ENCODE data around the gene MRPL38.

Gene MRPL38

DNA sequence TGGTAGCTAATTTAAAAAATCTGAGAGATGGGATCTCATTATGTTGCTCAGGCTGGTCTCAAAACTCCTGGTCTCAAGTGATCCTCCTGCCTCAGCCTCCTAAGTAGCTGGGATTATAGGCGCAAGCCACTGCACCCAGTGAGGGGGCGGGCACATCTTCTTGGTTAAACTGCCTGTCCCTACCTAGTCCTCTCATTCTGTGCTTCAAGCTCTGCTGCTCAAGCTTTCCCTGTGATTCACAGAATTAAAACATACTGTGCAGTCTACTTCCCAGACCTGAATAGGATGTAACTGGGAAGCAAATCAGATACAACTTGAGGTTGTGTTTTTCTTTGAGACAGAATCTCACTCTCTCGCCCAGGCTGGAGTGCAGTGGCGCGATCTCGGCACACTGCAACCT lies 2.3 kb downstream of the MRPL38 start:
- no peak overlapping the region for H3K4me3 ChIP-seq (ENCODE audit: low read depth, low read length)
- TF ChIP-seq, protein P1, sequence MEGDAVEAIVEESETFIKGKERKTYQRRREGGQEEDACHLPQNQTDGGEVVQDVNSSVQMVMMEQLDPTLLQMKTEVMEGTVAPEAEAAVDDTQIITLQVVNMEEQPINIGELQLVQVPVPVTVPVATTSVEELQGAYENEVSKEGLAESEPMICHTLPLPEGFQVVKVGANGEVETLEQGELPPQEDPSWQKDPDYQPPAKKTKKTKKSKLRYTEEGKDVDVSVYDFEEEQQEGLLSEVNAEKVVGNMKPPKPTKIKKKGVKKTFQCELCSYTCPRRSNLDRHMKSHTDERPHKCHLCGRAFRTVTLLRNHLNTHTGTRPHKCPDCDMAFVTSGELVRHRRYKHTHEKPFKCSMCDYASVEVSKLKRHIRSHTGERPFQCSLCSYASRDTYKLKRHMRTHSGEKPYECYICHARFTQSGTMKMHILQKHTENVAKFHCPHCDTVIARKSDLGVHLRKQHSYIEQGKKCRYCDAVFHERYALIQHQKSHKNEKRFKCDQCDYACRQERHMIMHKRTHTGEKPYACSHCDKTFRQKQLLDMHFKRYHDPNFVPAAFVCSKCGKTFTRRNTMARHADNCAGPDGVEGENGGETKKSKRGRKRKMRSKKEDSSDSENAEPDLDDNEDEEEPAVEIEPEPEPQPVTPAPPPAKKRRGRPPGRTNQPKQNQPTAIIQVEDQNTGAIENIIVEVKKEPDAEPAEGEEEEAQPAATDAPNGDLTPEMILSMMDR (IDR thresholded peaks at IDR 0.05; ENCODE audit: borderline replicate concordance, insufficient read depth, low read depth, low read length): no peak

DNA sequence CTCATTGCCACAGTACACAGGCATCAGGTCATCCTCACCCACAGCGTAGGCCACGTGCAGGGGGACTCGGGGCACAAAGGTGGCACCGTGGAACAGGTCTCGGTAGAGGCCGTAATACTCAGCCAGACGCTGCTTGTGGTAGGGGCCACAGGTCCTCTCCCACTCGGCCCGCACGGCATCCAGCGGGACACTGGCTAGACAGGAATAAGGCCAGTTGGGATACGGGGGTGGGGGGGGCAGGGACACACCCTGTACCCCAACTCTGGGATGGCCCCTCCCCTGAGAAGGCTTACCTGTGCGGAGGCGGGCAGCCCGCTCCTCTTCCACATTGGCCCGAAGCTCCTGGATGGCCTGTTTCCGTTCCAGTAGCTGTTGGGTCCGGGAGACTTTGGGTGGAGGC lies 3.0 kb downstream of the MRPL38 start:
- H3K4me3 ChIP-seq (ENCODE audit: low read depth, low read length): no peak overlapping the region
- TF ChIP-seq, protein P1 (IDR thresholded peaks at IDR 0.05; ENCODE audit: borderline replicate concordance, insufficient read depth, low read depth, low read length): no peak

DNA sequence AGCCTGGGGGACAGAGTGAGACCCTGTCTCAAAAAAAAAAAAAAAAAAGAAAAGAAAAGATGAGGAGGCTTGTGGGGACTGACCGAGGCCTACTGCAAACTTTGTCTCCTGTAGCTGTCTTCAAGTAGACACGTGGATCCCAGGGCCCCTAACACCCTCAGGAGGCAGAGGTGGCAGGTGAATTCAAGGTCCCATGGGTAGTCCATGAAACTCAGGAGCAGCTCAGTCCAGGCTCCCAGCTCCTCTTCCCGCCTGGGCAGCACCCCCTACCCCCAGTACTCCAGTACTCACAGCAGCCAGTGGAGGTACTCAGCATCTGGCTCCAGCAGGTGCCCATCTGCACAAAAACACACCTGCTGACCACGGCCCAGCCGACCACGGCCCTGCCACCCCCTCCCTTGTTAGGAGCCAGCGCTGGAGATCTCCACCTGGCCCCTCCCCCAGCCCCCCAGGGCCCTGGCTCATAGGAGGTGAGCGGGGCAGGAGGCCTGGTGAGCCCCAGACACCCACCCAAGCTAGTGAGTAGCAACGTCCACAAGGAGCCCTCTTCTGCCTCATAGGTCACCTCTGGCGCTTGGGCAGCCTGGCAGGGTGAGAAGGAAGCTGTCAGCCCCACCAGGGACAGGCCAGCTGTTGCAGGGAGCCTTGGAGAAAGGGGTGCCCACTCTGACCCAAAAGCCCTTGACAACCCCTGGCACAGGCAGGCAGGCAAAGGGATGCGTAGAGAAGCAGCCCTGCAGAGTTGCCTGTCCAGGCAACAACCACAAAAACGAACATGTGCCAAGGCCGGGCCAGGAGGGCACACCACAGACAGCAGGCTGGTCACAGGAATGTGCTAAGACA lies 3.8 kb downstream of the MRPL38 start:
- no peak overlapping the region for H3K4me3 ChIP-seq (ENCODE audit: low read depth, low read length)
- TF ChIP-seq, protein P1 (IDR thresholded peaks at IDR 0.05; ENCODE audit: borderline replicate concordance, insufficient read depth, low read depth, low read length): no peak

DNA sequence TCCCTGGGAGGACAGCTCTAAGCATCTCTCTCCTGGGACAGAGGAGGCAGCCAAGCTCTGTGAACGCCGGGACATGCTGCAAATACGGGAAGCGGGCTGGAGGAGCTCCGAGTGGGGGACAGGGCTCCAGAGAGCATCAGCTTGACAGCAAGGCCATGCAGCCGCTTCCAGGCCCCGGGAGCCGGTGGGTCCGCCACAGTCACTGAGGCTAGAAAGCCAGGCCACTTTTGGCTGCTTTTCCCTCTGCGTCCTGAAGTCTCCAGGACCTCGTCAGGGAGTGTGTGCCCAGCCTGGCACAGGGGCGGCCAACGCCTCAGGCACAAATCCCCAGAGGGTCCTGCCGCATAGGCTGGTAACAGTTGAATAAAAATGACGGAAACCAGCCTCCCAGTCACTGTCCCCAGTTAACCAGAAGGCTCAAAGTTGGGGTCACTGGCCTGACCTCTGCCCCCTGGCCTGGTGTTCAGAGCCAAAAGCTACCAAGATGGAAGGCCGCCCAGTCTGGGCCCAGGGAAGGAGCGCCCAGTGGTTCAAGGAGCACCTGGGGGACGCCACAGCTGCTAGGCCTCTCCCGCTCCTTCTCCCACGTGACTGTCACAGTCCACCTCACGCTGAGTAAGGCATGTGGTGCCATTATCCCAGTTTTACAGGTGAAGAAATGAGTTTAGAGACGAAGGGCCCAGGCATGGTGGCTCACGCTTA lies 4.8 kb downstream of the MRPL38 start:
- H3K4me3 ChIP-seq (ENCODE audit: low read depth, low read length): no peak overlapping the region
- TF ChIP-seq, protein P1 (IDR thresholded peaks at IDR 0.05; ENCODE audit: borderline replicate concordance, insufficient read depth, low read depth, low read length): no peak

DNA sequence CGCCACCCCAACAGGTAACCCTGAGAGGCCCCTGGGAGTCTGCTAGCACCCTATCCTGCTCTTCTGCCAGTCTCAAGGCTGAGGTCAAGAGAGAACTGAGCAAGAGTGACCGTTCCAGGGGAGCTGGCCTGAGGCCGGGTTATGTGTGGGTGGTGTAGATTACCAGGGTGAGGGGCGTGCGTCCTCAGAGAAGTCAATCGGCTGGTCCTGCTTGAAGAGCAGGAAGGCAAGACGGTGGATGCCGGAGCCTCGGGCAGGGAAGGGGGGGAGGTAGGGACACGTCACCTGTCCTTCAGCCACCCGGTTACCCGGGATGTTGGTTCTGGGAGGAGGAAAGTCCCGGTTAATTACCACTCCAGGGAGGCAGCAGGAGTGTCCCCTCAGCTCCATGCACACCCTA lies 5.3 kb downstream of the MRPL38 start:
- TF ChIP-seq, protein P1 (IDR thresholded peaks at IDR 0.05; ENCODE audit: borderline replicate concordance, insufficient read depth, low read depth, low read length): no peak
- H3K4me3 ChIP-seq (ENCODE audit: low read depth, low read length): no peak overlapping the region

DNA sequence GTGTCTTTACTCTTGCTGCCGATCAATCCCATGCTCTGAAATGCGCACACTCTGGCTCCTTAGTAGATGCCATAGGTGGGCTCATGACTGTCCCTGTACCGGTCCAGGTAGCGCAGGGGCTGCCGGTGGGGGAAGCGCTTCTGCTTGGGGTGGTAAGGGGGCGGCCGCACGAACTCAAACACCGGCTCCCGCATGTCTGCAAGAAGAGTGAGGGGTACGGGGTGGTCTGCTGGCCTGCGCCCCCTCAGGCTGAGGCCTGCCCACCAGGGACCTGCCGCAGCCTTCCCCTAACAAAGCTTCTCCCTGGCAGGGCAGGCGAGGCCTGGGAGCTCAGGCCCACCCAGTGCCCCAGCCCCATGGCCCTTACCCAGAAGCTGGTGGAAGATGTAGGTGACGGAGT lies 5.9 kb downstream of the MRPL38 start:
- TF ChIP-seq, protein P1 (IDR thresholded peaks at IDR 0.05; ENCODE audit: borderline replicate concordance, insufficient read depth, low read depth, low read length): no peak
- H3K4me3 ChIP-seq (ENCODE audit: low read depth, low read length): no peak overlapping the region

DNA sequence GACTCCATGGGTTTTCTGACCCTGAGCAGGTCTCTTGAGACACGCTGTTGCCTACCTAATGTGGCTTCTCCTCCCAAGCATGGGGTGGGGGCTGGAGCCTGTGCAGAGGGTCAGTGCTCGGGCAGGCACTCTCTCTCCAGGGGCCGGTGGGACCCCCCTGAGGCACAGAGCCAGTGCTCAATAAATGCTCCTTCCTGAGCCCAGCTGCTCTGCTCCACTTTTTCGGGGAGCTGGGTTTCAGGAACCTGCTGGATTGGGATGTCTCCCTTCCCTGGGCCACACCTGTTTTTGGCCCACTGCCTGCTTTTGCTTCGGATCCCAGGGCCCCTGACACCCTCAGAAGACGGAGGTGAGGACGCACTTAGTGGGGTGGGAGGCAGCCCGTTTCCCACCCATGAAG lies 6.6 kb downstream of the MRPL38 start:
- TF ChIP-seq, protein P1 (IDR thresholded peaks at IDR 0.05; ENCODE audit: borderline replicate concordance, insufficient read depth, low read depth, low read length): no peak
- no peak overlapping the region for H3K4me3 ChIP-seq (ENCODE audit: low read depth, low read length)

Data from GM12875 (cell line).